ENCODE data around the gene GUCY1A1.

DNA sequence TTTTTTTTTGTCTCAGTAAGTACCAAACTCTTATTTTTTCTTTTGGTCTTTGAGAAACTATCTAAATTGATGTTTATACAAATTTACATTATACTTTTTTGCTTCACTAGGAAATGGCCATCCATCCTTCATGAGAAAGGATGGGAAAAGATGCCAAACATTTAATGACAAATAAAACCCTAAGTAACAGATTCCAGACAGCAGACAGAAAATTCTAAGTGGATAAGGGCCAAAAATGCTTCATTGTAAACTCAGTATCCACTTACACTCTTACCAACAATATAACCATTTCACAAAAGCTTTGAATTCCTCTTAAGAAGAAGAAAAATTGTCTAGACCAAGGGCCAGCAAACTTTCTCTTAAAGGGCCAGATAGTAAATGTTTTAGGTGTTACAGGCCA is 95.7 kb downstream of the GUCY1A1 start:
- TF ChIP-seq, protein P1, sequence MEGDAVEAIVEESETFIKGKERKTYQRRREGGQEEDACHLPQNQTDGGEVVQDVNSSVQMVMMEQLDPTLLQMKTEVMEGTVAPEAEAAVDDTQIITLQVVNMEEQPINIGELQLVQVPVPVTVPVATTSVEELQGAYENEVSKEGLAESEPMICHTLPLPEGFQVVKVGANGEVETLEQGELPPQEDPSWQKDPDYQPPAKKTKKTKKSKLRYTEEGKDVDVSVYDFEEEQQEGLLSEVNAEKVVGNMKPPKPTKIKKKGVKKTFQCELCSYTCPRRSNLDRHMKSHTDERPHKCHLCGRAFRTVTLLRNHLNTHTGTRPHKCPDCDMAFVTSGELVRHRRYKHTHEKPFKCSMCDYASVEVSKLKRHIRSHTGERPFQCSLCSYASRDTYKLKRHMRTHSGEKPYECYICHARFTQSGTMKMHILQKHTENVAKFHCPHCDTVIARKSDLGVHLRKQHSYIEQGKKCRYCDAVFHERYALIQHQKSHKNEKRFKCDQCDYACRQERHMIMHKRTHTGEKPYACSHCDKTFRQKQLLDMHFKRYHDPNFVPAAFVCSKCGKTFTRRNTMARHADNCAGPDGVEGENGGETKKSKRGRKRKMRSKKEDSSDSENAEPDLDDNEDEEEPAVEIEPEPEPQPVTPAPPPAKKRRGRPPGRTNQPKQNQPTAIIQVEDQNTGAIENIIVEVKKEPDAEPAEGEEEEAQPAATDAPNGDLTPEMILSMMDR (conservative IDR thresholded peaks at IDR 0.05 in 1 of 2, IDR thresholded peaks at IDR 0.05 in 1 of 2; ENCODE audit: low read depth in 1 of 2, low read length in 2 of 2) = no peak
- no peak for TF ChIP-seq EZH2 (IDR thresholded peaks at IDR 0.05; ENCODE audit: low read length, missing control alignments)

Data from fibroblast of lung (primary cell).